Activated CD8-positive, alpha-beta T cell treated with anti-CD3 and anti-CD28 coated beads, Interleukin-2, amount 10 ng/mL, durations not matched to agents 7 days and 5 days (primary cell): ENCODE results near the gene RIMS4. TPM values are rescaled to one million over a fixed set of nuclear protein-coding genes. Genes with fewer than 3 reads are reported as not detected.
A peak's percentile ranks its signal among the peaks of the same experiment; 100 is the strongest.

Experiments used
- ATAC-seq: fragments of 150-1000 bp; cut with Tn5 transposase; one replicate; pipeline ENCODE4 v1.10.0; 2021; ENCODE audit warnings: moderate library complexity
- CTCF ChIA-PET: fragments of 350-600 bp; sonication (Branson Sonifier 250); formaldehyde crosslinking; loops from one replicate; lab custom pipeline; 2021; ENCODE audit warnings: antibody characterized with exemption; lab: Charles Lee
- POLR2A ChIA-PET: fragments of 350-600 bp; sonication (Branson Sonifier 250); formaldehyde crosslinking; loops from one replicate; lab custom pipeline; 2021; ENCODE audit warnings: antibody characterized with exemption; lab: Charles Lee
- DNase-seq: peaks from one replicate; pipeline ENCODE4 v3.0.0-alpha.2; 2020
- H3K27ac Mint-ChIP-seq: one replicate; pipeline ENCODE4 v1.8.0; 2021; ENCODE audit warnings: mild to moderate bottlenecking, mixed read lengths
- H3K27me3 Mint-ChIP-seq: one replicate; pipeline ENCODE4 v1.8.0; 2021; ENCODE audit warnings: low read depth, mixed read lengths
- H3K36me3 Mint-ChIP-seq: one replicate; pipeline ENCODE4 v1.8.0; 2021; ENCODE audit warnings: low read depth, mixed read lengths
- H3K4me1 Mint-ChIP-seq: one replicate; pipeline ENCODE4 v1.8.0; 2021; ENCODE audit warnings: low read depth, mixed read lengths
- H3K4me3 Mint-ChIP-seq: one replicate; pipeline ENCODE4 v1.8.0; 2021; ENCODE audit warnings: mild to moderate bottlenecking, mixed read lengths
- H3K9me3 Mint-ChIP-seq: one replicate; pipeline ENCODE4 v1.8.0; 2022; ENCODE audit warnings: mixed read lengths; ENCODE audit not compliant: insufficient read depth
- total RNA-seq, 2 experiments: library from RNA; stranded (reverse); gene quantifications; one replicate each; pipeline ENCODE4 v1.2.3, GENCODE V29; 2021

The RIMS4 gene
- total RNA-seq, 2 experiments from 2014 or later, result not detected

DNA sequence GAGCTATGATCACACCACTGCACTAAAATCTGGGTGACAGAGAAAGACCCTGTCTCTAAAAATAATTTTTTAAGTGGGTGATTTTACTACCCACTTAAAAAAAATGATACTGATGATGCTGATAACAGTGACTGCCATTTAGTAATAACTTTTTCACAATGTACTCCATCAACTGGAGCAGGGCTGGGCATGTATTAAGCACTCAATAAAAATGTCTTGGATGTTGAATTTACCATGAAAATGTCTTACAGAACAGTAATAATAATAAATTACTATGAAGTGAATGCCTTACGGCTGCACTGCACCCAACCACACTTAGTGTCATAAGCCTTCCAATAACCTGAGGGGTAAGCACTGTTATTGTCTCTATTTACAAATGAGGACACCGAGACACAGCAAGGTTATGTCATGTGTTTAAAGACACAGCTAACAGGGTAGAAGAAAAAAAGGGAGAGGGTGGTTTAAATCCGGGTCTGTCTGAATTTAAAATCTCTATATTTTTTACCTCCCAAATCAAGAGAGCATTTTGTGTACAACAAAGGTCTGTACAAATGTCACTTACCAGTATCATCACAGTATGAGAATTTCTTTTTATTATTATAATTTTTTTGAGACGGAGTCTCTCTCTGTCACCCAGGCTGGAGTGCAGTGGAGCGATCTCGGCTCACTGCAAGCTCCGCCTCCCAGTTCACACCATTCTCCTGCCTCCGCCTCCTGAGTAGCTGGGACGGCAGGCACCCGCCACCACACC is 21.5 kb downstream of the RIMS4 start:
- H3K4me1 Mint-ChIP-seq, result no peaks in the 10 kb centered on the region
- peaks cover 8% of the 10 kb centered on the region for H3K27me3 Mint-ChIP-seq
- H3K36me3 Mint-ChIP-seq, result no peaks in the 10 kb centered on the region
- no peaks in the 10 kb centered on the region for H3K9me3 Mint-ChIP-seq
- ATAC-seq (no peak), DNase-seq (no peak)
- H3K4me3 Mint-ChIP-seq, result no peak overlapping the region
- H3K27ac Mint-ChIP-seq, result no peak overlapping the region
- ChIA-PET POLR2A (no interaction called here), CTCF (no interaction called here)

- peaks cover 8% of the 10 kb centered on the region for H3K27me3 Mint-ChIP-seq
- DNase-seq (no peak), ATAC-seq (no peak)
- H3K4me1 Mint-ChIP-seq, result no peaks in the 10 kb centered on the region
- H3K9me3 Mint-ChIP-seq, result no peaks in the 10 kb centered on the region
- no peak overlapping the region for H3K4me3 Mint-ChIP-seq
- no peaks in the 10 kb centered on the region for H3K36me3 Mint-ChIP-seq
- CTCF ChIA-PET, result no interaction called here
- H3K27ac Mint-ChIP-seq, result no peak overlapping the region
- POLR2A ChIA-PET, result no interaction called here
Observed at GRCh38 chr20:44787299-44787698, 23.0 kb downstream of the RIMS4 start.

- H3K4me1 Mint-ChIP-seq, result no peaks in the 10 kb centered on the region
- no peak for DNase-seq
- no peak overlapping the region for H3K4me3 Mint-ChIP-seq
- H3K27ac Mint-ChIP-seq, result no peak overlapping the region
- POLR2A ChIA-PET, result no interaction called here
- H3K9me3 Mint-ChIP-seq, result no peaks in the 10 kb centered on the region
- ATAC-seq, result no peak
- H3K27me3 Mint-ChIP-seq, result peaks cover 8% of the 10 kb centered on the region
- H3K36me3 Mint-ChIP-seq, result no peaks in the 10 kb centered on the region
- CTCF ChIA-PET, result interaction anchor here (1.1 kb wide), 1 partner anchor 100 kb away, joined by 3 read pairs; no protein-coding TSS in a partner anchor
Observed at GRCh38 chr20:44785768-44786167, 24.6 kb downstream of the RIMS4 start.

GRCh38 chr20:44784688-44785087 is 25.7 kb downstream of the RIMS4 start:
- ChIA-PET POLR2A (no interaction called here), CTCF (interaction anchor here (1.1 kb wide), 1 partner anchor 99 kb away, joined by 3 read pairs; no protein-coding TSS in a partner anchor)
- Mint-ChIP-seq H3K36me3 (no peaks in the 10 kb centered on the region), H3K9me3 (no peaks in the 10 kb centered on the region), H3K27ac (no peak overlapping the region), H3K4me1 (no peaks in the 10 kb centered on the region), H3K4me3 (no peak overlapping the region), H3K27me3 (peaks cover 8% of the 10 kb centered on the region)
- ATAC-seq (no peak), DNase-seq (no peak)

DNA sequence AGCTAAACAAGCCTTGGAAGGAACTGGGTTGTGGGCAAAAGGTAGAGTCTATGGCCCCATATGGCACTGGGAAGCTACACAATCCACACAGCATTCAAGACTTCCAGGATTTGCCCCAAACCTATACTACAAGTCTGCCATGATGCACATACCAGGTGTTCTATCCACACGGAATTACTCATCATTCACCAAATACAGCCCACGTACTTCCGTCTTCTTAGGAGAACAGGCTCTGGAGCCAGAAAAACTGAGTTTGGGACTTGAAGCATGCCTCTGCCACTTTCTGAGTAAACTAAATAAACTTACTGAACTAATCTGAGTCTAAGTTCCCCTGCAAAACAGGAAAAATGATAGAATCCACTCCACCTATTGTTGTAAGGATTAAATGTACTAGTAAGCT is 28.6 kb downstream of the RIMS4 start:
- Mint-ChIP-seq H3K9me3 (no peaks in the 10 kb centered on the region), H3K4me3 (no peak overlapping the region), H3K27ac (no peak overlapping the region), H3K36me3 (no peaks in the 10 kb centered on the region), H3K4me1 (no peaks in the 10 kb centered on the region), H3K27me3 (peaks cover 4% of the 10 kb centered on the region)
- no peak for ATAC-seq
- ChIA-PET POLR2A (interaction anchor here (0.6 kb wide), 1 partner anchor 1711 kb away, joined by 4 read pairs; no protein-coding TSS in a partner anchor), CTCF (no interaction called here)
- DNase-seq, result no peak

DNA sequence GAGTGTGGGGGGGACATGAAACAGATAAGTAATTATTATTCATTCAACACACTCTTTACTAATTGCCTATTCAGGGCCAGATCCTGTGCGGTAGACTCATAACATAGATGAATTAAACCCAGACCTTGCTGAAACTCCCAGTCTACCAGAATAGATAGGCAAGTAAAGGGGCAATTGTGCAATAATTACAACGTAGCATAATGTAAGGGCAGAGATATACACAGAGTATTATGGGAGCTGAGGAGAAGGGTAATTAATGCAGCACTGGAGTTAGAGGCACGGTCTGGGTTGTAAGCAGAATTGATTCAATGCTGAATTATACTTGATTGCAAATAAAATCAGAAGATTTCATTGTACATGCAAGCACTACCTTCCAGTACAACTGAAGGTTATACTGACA is 29.2 kb downstream of the RIMS4 start:
- Mint-ChIP-seq H3K9me3 (no peaks in the 10 kb centered on the region), H3K36me3 (no peaks in the 10 kb centered on the region), H3K4me1 (no peaks in the 10 kb centered on the region), H3K27me3 (peaks cover 3% of the 10 kb centered on the region), H3K27ac (no peak overlapping the region), H3K4me3 (no peak overlapping the region)
- ATAC-seq (no peak), DNase-seq (no peak)
- CTCF ChIA-PET, result no interaction called here
- POLR2A ChIA-PET, result interaction anchor here (0.6 kb wide), 1 partner anchor 1712 kb away, joined by 4 read pairs; no protein-coding TSS in a partner anchor

DNA sequence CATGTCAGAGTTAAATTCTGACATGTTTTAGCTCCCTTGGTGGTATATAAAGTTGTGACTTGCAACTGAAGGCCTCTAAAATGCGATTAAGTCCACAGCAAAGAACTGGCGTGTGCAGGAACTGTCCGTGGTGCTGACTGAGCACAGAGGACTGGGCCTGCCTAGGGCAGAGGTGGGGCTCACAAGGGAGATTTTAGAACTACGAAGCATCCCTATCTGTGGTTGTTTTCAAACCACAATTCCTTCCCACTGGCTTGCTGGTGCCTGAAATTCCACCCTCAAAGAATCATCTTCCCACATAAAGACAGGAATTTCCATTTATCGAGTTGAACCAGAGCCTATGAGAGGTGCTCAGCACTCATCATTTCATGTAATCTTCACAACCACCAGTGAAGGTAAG is 30.1 kb downstream of the RIMS4 start:
- peaks cover 3% of the 10 kb centered on the region for H3K27me3 Mint-ChIP-seq
- DNase-seq, result peak; percentile 64
- CTCF ChIA-PET, result no interaction called here
- no peaks in the 10 kb centered on the region for H3K36me3 Mint-ChIP-seq
- no peaks in the 10 kb centered on the region for H3K9me3 Mint-ChIP-seq
- H3K4me3 Mint-ChIP-seq, result no peak overlapping the region
- POLR2A ChIA-PET, result no interaction called here
- no peak for ATAC-seq
- no peak overlapping the region for H3K27ac Mint-ChIP-seq
- H3K4me1 Mint-ChIP-seq, result no peaks in the 10 kb centered on the region

GRCh38 chr20:44776980-44777379 is 33.4 kb downstream of the RIMS4 start:
- ChIA-PET POLR2A (no interaction called here), CTCF (interaction anchor here (0.8 kb wide), 1 partner anchor 41 kb away, joined by 3 read pairs; no protein-coding TSS in a partner anchor)
- no peaks in the 10 kb centered on the region for H3K9me3 Mint-ChIP-seq
- H3K36me3 Mint-ChIP-seq, result no peaks in the 10 kb centered on the region
- no peak for ATAC-seq
- no peaks in the 10 kb centered on the region for H3K27me3 Mint-ChIP-seq
- no peak overlapping the region for H3K4me3 Mint-ChIP-seq
- H3K4me1 Mint-ChIP-seq, result no peaks in the 10 kb centered on the region
- DNase-seq, result peak; percentile 44
- H3K27ac Mint-ChIP-seq, result no peak overlapping the region

DNA sequence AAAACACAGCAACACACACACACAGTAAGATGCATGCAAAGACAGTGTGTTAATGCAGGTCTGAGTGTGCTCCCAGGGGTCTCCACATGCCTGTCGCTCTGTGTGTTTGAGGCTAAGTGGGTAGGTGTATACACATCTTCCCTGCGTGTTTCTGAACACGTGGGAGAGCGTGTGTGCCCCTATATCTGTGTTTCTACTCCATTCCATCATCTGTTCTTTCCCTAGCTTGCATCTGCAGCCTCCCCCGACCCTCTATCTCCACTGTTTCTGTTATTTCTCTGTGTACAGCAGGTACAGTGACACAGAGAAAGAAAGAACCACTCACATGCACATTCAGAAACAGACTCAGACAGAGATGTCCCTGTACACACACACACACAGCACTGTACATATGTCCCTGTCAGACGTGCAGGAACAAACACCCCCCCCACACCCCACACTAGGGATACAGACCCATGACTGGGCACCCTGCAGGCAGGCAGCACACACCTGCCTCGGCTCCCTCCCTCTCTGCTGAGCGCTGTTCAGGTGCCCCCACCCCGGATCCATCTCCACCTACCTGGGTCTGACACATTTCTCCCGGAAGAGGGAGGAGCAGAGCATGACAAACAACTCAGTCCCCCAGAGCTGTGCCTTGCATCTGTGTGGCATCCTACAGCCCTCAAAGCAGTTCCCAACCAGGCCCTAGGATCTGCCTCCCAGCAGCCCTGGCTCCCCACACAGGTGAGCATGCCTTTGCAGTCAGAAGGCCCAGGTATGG is 37.1 kb downstream of the RIMS4 start:
- no peak overlapping the region for H3K27ac Mint-ChIP-seq
- CTCF ChIA-PET, result no interaction called here
- ATAC-seq, result no peak
- POLR2A ChIA-PET, result no interaction called here
- H3K4me1 Mint-ChIP-seq, result no peaks in the 10 kb centered on the region
- H3K27me3 Mint-ChIP-seq, result peaks cover 3% of the 10 kb centered on the region
- DNase-seq, result no peak
- no peak overlapping the region for H3K4me3 Mint-ChIP-seq
- no peaks in the 10 kb centered on the region for H3K9me3 Mint-ChIP-seq
- no peaks in the 10 kb centered on the region for H3K36me3 Mint-ChIP-seq

- no peaks in the 10 kb centered on the region for H3K36me3 Mint-ChIP-seq
- ATAC-seq, result no peak
- POLR2A ChIA-PET, result no interaction called here
- H3K9me3 Mint-ChIP-seq, result no peaks in the 10 kb centered on the region
- CTCF ChIA-PET, result no interaction called here
- H3K4me3 Mint-ChIP-seq, result no peak overlapping the region
- H3K27me3 Mint-ChIP-seq, result peaks cover 3% of the 10 kb centered on the region
- no peak for DNase-seq
- H3K4me1 Mint-ChIP-seq, result no peaks in the 10 kb centered on the region
- no peak overlapping the region for H3K27ac Mint-ChIP-seq
Observed at GRCh38 chr20:44772636-44773035, 37.7 kb downstream of the RIMS4 start.

GRCh38 chr20:44771172-44771535 is 39.2 kb downstream of the RIMS4 start:
- no peak overlapping the region for H3K4me3 Mint-ChIP-seq
- H3K27me3 Mint-ChIP-seq, result peaks cover 6% of the 10 kb centered on the region
- ChIA-PET CTCF (no interaction called here), POLR2A (no interaction called here)
- no peak overlapping the region for H3K27ac Mint-ChIP-seq
- H3K9me3 Mint-ChIP-seq, result no peaks in the 10 kb centered on the region
- no peak for DNase-seq
- no peak for ATAC-seq
- H3K36me3 Mint-ChIP-seq, result no peaks in the 10 kb centered on the region
- no peaks in the 10 kb centered on the region for H3K4me1 Mint-ChIP-seq

DNA sequence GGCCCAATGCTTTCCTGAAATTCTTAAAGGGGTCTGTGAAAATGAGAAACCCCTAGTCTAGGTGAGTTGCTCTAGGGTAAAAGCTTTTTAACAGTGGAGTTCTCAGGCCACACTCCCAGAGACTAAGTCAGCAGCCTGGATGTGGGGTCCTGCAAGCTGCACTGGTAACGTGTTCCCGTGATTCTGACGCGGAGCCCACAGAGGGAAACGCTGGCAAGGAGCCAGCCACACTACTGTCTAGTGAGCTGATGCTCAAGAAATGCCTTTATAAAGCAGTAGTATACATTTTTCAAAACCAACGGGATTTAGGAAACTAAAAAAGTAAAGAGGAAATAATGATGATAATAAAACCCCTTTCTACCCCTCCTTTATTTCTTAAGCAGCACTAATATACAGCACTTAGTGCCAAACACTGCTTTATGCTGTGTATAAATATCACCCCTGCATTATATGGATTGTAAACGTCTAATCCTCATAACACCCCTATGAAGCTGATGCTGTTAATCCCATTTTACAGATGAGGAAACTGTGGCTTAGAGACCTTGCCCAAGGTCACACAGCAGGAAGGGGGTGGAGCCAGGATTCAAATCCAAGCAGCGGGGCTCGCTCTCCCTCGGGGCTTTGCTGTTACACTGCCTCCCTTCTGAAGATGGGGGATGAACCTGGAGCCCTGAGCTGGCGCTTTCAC is 39.7 kb downstream of the RIMS4 start:
- DNase-seq (no peak), ATAC-seq (no peak)
- Mint-ChIP-seq H3K9me3 (no peaks in the 10 kb centered on the region), H3K36me3 (no peaks in the 10 kb centered on the region), H3K27me3 (peaks cover 9% of the 10 kb centered on the region), H3K4me1 (no peaks in the 10 kb centered on the region), H3K4me3 (no peak overlapping the region), H3K27ac (no peak overlapping the region)
- ChIA-PET POLR2A (no interaction called here), CTCF (no interaction called here)
